IPS-NIHi11 (cell line): ENCODE results near the gene LDLRAD3.
"Not testable (repeated sequence)": the region's sequence is repeated elsewhere in the genome, so short reads cannot be mapped to it uniquely, and the experiment has no call there.

Source experiments
- DNase-seq: peaks from one replicate; pipeline ENCODE4 v3.0.0; 2012; ENCODE audit warnings: mixed read lengths, low spot score

The LDLRAD3 gene, protein sequence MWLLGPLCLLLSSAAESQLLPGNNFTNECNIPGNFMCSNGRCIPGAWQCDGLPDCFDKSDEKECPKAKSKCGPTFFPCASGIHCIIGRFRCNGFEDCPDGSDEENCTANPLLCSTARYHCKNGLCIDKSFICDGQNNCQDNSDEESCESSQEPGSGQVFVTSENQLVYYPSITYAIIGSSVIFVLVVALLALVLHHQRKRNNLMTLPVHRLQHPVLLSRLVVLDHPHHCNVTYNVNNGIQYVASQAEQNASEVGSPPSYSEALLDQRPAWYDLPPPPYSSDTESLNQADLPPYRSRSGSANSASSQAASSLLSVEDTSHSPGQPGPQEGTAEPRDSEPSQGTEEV

GRCh38 chr11:35943713-35944502 is at the start of gene LDLRAD3:
LDLRAD3 (plus strand) TSS chr11:35944062; CDS start chr11:35944099, 37 bp downstream.
- peak; percentile 92 for DNase-seq

GRCh38 chr11:35897019-35897418 is 46.8 kb upstream of the LDLRAD3 start:
- no peak for DNase-seq

- DNase-seq, result no peak
Measured at GRCh38 chr11:35902961-35903360, 40.9 kb upstream of the LDLRAD3 start.

DNA sequence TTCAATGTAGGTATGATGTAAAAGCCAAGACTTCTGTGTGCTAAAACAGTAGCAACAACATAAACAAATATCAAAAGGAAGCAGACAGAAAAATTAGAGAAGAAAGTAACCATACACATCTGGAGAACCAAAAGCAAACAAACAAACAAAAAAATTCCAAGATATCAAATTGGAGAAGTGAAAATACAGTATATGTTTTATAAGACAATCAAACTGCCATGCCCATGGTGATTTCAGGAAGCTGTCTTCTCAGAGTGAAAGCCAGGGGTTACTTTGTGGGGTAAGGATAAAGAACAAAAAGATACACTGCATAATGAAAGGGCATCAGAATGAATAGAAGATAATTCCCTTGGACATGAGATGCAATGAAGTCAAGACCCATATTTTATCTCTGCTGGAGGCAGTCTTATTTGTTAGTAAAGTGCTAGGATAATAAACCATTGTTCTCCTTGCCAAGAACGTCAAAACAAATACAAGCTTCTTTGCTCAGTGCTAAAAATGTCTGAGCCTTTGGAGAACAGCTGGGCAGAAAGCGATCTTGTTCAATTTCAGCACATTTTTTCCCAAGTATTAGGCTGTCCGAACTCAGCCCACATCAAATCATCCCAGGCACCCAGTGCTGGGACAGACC is 38.1 kb upstream of the LDLRAD3 start:
- DNase-seq, result no peak

DNA sequence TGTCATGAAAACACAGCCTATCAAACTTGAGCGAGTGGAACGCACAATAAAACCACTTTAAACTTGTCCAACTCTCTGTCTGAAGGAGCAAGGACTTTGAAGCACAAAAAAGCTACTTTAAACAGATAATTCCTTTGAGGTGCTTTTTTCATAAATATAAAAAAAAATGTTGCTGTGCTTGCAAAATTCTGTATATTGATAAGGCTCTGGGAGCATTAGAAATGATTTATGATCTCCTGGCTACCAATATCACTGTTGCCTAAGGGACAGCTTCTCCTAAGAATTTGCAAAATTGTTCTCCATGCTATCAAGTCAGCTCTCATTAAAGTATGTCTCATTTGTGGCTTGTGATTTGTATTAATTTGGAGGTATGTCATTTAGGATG is 37.6 kb upstream of the LDLRAD3 start:
- no peak for DNase-seq

DNA sequence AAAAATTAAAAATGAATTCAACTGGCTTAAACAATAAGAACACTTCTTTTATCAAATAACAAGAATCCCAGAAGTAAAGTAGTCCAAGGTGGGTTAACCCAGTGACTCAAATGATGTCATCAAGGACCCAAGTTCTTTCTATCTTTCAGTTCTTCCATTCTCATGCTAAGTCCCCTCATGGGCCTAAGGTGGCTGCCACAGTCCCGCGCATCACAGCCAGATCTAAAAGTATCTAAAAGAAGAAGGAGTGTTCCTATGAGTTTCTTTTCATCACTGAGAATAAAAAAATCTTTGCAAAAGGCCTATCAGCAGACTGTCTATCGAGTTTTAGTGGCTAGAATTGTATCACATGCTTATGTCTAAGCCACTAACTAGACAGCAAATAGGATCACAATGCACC is 37.2 kb upstream of the LDLRAD3 start:
- DNase-seq, result no peak

- DNase-seq, result no peak
Measured at GRCh38 chr11:35907648-35908431, 36.0 kb upstream of the LDLRAD3 start.

DNA sequence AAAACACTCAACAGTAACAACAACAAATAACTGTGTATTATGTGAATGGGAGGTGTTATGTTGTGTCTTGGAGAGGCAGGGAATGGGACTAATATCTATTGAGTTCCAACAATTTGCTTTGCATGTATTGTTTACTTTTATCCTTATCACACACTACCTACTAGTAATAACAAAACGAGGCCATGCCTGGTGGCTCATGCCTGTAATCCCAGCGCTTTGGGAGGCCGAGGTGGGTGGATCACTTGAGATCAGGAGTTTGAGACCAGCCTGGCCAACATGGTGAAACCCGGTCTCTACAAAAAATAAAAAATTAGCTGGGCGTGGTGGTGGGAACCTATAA is 35.5 kb upstream of the LDLRAD3 start:
- not testable (repeated sequence) for DNase-seq

DNA sequence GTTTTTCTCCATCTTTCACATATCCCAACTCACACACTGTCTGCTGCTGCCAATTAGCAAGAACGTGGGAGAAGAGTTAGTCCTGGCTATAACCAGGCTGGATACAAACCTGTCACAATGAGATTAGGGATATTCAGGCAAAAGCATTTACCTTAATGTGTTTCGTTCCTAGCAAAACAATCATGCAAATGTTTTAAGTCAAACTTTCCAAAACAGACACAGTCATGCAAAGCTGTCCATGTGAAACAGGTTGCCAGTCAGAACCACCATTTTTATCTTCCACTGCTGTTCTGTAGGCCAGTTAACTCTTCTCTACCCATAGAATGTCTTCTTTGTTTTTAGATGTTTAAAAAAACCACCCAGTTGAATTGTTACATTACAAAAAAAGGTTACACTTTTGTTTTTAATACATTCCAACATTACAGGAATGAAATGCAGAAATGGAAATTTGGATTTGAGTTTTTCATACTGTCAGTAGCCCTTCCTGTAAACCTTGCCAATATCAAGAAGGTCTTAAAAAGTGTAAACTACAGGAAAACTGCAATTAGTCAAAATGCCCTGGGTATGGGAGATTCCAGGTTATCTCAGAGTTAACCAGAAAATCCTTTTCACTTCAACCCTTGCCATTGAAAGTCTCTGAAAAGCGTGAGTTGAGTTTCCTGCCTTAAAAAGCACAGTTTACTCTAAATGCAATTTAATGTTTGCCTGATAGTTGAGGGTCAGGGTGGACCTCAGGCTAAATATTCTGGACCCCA is 34.2 kb upstream of the LDLRAD3 start:
- no peak for DNase-seq

DNA sequence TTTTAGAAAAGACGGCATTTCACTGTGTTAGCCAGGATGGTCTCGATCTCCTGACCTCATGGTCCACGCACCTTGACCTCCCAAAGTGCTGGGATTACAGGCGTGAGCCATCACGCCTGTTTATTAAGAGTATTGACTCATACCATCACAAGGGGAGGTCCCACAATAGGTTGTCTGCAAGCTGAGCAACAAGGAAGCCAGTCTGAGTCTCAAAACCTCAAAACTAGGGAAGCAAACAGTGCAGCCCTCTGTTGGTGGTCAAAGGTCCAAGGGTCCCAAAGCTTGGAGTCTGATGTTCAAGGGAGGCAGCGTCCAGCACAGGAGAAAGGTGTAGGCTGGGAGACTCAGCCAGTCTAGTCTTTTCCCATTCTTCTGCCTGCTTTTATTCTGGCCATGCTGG is 32.8 kb upstream of the LDLRAD3 start:
- no peak for DNase-seq

DNA sequence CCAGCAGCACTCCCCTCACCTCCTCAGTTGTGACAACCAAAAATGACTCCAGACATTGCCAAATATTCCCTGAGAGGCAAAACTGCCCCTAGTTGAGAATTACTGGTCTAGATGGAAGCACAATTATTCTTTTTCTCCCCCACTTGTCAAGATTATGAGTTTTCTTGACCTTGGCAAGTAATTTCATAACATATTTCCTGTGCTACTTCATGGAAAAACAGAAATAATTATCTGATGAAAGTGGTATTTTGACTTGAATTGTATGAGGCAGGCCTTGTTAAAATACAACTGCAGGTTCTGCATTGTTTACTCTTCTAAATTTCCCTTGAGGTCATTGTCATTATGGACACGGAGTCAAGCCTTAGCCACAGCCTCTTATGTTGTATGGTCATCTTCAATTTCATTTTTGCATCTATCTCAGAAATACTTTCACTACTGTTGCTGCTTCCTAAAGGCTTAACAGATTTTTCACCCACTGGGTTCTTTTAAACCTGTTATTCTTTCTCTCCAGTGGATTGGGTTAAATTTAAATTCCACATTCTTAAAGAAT is 32.2 kb upstream of the LDLRAD3 start:
- no peak for DNase-seq

- DNase-seq, result not testable (repeated sequence)
Measured at GRCh38 chr11:35912436-35912835, 31.4 kb upstream of the LDLRAD3 start.

DNA sequence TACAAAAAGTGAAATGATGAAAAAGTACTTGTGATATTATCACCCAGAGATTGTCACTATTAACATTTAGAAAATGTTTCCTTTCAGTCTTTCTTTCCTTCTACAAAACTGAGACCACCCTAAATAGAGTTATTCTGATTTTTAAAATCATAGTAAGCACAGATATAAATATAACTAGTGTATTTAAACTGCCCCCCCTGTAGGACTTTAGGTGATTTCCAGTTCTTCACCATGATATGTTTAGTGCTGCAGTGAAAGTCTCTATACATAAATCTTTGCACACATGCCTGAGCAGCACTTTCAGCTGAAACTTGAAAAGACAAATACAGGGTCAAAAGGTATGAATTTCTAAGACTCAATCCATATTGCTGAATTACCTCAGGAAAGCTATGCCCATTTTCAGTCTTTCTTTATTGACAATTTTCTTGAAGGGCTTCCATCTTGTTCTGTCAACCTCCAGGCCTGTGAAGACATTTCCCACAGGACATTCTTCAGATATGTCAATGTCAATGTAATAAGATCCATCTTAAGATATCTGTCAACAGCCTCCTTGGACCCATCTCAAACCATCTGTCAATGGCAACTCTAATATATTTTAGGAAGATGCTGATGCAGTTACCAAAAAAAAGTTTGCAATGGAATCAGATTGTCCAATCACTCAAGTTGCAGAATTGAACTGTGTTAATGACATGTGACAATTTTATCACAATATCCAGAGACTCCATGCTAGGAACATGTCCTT is 30.8 kb upstream of the LDLRAD3 start:
- no peak for DNase-seq

DNA sequence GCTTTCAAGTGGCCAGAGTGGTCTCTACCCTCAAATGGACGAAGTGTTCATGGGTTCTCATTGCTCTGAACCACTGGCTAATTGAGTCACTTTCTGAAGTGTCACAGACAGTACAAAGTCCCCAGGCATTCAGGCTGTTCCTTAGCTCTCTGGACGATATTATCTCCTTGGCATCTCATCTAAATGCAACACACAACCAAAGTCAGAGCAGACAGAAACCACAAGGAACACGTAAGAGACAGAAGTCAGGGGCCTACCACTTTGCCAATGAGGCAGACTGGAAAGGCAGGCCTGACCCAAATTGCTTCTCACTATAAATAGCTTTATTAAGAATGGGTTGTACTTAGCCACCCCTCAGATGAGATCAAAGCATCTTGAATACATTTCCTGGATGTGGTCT is 29.0 kb upstream of the LDLRAD3 start:
- DNase-seq, result no peak

DNA sequence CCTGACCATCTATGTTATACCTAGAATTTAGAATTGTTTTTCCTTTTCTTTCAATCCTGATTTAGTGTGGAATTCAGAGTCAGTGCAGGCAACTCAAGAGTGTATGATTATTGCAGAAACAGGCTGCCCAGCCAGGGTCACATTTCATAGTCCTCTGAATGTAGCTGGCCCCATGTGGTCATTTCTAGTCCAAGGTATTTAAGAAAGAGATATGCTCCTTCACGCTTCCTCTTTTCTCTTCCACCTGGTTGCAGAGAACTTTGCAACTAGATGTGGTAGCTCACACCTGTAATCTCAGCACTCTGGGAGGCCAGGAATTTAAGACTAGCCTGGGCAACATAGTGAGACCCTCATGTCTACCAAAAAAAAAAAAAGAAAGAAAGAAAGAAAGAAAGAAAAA is 27.6 kb upstream of the LDLRAD3 start:
- DNase-seq, result no peak

GRCh38 chr11:35917676-35918075 is 26.2 kb upstream of the LDLRAD3 start:
- no peak for DNase-seq

DNA sequence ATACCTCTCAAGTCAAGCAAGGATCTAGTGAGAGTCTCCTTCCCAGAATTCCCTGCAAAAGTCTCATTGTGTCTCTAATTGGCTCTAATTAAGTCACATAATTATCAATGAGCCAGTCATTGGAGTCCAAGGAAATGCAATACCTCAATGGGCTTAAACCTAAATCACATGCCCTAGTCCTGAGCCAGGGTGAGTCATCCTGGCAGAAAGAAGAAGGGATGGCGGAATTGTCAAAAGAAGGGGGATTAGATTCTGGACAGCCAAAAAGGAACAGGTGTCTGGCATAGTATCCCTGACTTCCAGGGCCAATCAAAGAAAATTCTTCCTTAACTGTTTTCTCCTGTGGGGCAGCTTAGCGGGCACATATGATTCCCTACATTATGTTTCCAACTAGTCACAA is 25.1 kb upstream of the LDLRAD3 start:
- DNase-seq, result no peak

- peak; percentile 39 for DNase-seq
Measured at GRCh38 chr11:35919244-35919643, 24.6 kb upstream of the LDLRAD3 start.

DNA sequence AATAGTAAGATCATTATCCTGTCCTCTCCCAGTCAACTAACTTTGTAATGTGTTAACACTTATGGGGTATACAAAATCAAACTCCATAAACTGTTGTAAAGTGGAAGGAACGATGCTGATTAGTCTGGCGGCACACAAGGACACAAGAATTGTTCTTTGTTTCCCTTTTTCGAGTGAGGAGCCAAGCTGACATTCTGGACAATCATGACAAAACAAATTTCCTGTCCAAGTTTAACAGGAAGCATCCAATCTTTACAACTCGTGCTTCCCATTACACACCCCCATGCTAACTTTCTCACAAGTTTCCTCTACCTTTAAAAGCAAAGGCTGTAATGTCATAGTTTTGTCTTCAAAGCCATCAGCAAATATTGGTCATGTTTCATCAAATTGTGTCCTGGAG is 20.4 kb upstream of the LDLRAD3 start:
- DNase-seq, result no peak

DNA sequence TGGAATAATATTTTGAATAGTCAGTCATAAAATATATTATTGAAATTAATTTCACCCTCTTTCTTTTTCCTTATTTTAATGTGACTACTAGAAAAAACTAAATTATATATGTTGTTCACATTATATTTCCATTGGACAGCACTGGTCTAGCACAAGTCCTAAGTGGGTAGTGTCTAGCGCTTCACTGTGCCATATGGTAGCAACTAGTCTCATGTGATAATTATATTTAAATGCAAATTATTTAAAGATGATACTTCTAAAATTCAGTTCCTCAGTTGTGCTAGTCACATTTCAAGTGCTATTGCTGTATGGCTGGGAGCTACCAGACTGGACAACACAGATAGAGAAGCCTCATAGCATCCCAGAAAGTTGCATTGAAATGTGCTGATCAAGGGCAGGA is 19.1 kb upstream of the LDLRAD3 start:
- no peak for DNase-seq

- DNase-seq, result no peak
Measured at GRCh38 chr11:35927104-35927503, 16.8 kb upstream of the LDLRAD3 start.
